SK-N-SH (cell line): ENCODE measurements around the gene MKRN2OS. TPM values are rescaled to one million over a fixed set of nuclear protein-coding genes. Genes with fewer than 3 reads are reported as not detected.

Experiments
- CTCF ChIA-PET: fragments of 300-600, 350-600 bp; formaldehyde crosslinking; extraction: SDS; loops from one replicate; lab custom pipeline; 2021; lab: Yijun Ruan, JAX
- POLR2A ChIA-PET: fragments of 350-600 bp; sonication (Branson Sonifier 250); formaldehyde crosslinking; extraction: SDS; loops from one replicate; lab custom pipeline; 2020; ENCODE audit warnings: antibody characterized with exemption, inconsistent platforms; lab: Yijun Ruan, JAX
- DNase-seq: peaks from one replicate; pipeline ENCODE4 v3.0.0; 2012
- H2AFZ ChIP-seq: fragments of 200-600 bp; sonication (generic); 2 replicates; pipeline ENCODE4 v1.8.1; 2016; ENCODE audit warnings: antibody characterized with exemption, mild to moderate bottlenecking, low read depth
- H3F3A ChIP-seq: fragments of 200-600 bp; sonication (generic); replicated peaks from 2 replicates; pipeline ENCODE3; 2016; ENCODE audit warnings: antibody characterized with exemption, mild to moderate bottlenecking; ENCODE audit not compliant: insufficient read depth
- H3K27ac ChIP-seq, 2 experiments: fragments of 200-500 bp in 1 of 2; fragments of 200-600 bp in 1 of 2; sonication (Bioruptor generic) in 1 of 2; sonication (generic), shearing (Covaris generic) in 1 of 2; 2 replicates each; pipeline versions ENCODE4 v1.5.1 to v1.6.1; 2014 to 2016; ENCODE audit warnings: low read depth in 2 of 2, inconsistent platforms in 1 of 2, low read length in 1 of 2, mild to moderate bottlenecking in 1 of 2, mixed read lengths in 1 of 2
- H3K27me3 ChIP-seq: fragments of 200-600 bp; sonication (generic), shearing (Covaris generic); 2 replicates; pipeline ENCODE4 v1.6.1; 2016; ENCODE audit warnings: mixed run types; ENCODE audit not compliant: insufficient read depth
- H3K36me3 ChIP-seq, 2 experiments: fragments of 200-500 bp in 1 of 2; fragments of 200-600 bp in 1 of 2; sonication (Bioruptor generic) in 1 of 2; sonication (generic) in 1 of 2; replicated peaks in 1 of 2; 2 replicates each; pipeline versions ENCODE3 to v1.5.1; 2014 to 2016; ENCODE audit warnings: low read length in 1 of 2, mild to moderate bottlenecking in 1 of 2; ENCODE audit not compliant: insufficient read depth in 2 of 2, control insufficient read depth in 1 of 2
- H3K4me1 ChIP-seq, 2 experiments: fragments of 200-500 bp in 1 of 2; fragments of 200-600 bp in 1 of 2; sonication (Bioruptor generic) in 1 of 2; sonication (generic), shearing (Covaris generic) in 1 of 2; 2 replicates each; pipeline versions ENCODE4 v1.5.1 to v1.6.1; 2014 to 2016; ENCODE audit warnings: low read depth in 1 of 2, low read length in 1 of 2, mixed run types in 1 of 2; ENCODE audit not compliant: insufficient read depth in 2 of 2, control insufficient read depth in 1 of 2
- H3K4me2 ChIP-seq: fragments of 200-600 bp; sonication (generic), shearing (Covaris generic); 2 replicates; pipeline ENCODE4 v1.6.1; 2017; ENCODE audit warnings: mixed run types
- H3K4me3 ChIP-seq, 2 experiments: fragments of 200-500 bp in 1 of 2; fragments of 200-600 bp in 1 of 2; sonication (Bioruptor generic) in 1 of 2; sonication (generic), shearing (Covaris generic) in 1 of 2; 2 replicates each; pipeline versions ENCODE4 v1.5.1 to v1.8.1; 2014 to 2016; ENCODE audit warnings: low read depth in 2 of 2, inconsistent platforms in 1 of 2, low read length in 1 of 2, mild to moderate bottlenecking in 1 of 2, mixed read lengths in 1 of 2, moderate library complexity in 1 of 2
- H3K79me2 ChIP-seq: fragments of 200-600 bp; sonication (generic); 2 replicates; pipeline ENCODE4 v1.8.1; 2017; ENCODE audit warnings: mild to moderate bottlenecking; ENCODE audit not compliant: insufficient read depth
- H3K9ac ChIP-seq: fragments of 200-600 bp; sonication (generic); 2 replicates; pipeline ENCODE4 v1.6.1; 2017; ENCODE audit warnings: mixed run types
- H3K9me2 ChIP-seq: fragments of 200-600 bp; sonication (generic); 2 replicates; pipeline ENCODE4 v1.6.1; 2017; ENCODE audit warnings: mixed run types
- H3K9me3 ChIP-seq: fragments of 200-600 bp; sonication (generic); 2 replicates; pipeline ENCODE4 v1.6.1; 2017; ENCODE audit warnings: mixed run types, mild to moderate bottlenecking, moderate library complexity
- H4K20me1 ChIP-seq: fragments of 200-600 bp; sonication (generic); 2 replicates; pipeline ENCODE4 v1.6.1; 2017; ENCODE audit warnings: mild to moderate bottlenecking, mixed run types; ENCODE audit not compliant: insufficient read depth
- CHD2 ChIP-seq: fragments of 150-350 bp; IDR thresholded peaks from 2 replicates; pipeline ENCODE4 v1.6.1; 2018; ENCODE audit warnings: low read length; ENCODE audit not compliant: partially characterized antibody
- ELF1 ChIP-seq: IDR thresholded peaks from 2 replicates; pipeline ENCODE4 v1.4.0; 2012
- FOSL2 ChIP-seq: IDR thresholded peaks from 2 replicates; pipeline ENCODE4 v1.4.0; 2012; ENCODE audit warnings: low read depth, mild to moderate bottlenecking, moderate library complexity, borderline replicate concordance
- FOXM1 ChIP-seq: IDR thresholded peaks from 2 replicates; pipeline ENCODE4 v1.4.0; 2012; ENCODE audit warnings: low read depth, mild to moderate bottlenecking
- GABPA ChIP-seq: IDR thresholded peaks from 2 replicates; pipeline ENCODE4 v1.4.0; 2012; ENCODE audit warnings: low read depth, mild to moderate bottlenecking
- GATA2 ChIP-seq: sonication (generic); formaldehyde crosslinking; IDR thresholded peaks from 2 replicates; pipeline ENCODE4 v1.5.0; 2020; ENCODE audit warnings: mild to moderate bottlenecking, missing genetic modification reagents
- MAX ChIP-seq: IDR thresholded peaks from 2 replicates; pipeline ENCODE4 v1.4.0; 2012; ENCODE audit warnings: low read depth
- MEF2A ChIP-seq: IDR thresholded peaks from 2 replicates; pipeline ENCODE4 v1.4.0; 2012; ENCODE audit warnings: low read depth, borderline replicate concordance
- MXI1 ChIP-seq: IDR thresholded peaks from 2 replicates; pipeline ENCODE4 v1.6.1; 2012; ENCODE audit warnings: mild to moderate bottlenecking, low read depth, low read length, improper control_type of control experiment
- NRF1 ChIP-seq: IDR thresholded peaks from 2 replicates; pipeline ENCODE4 v1.6.1; 2012; ENCODE audit warnings: low read depth, mild to moderate bottlenecking, low read length
- RCOR1 ChIP-seq: fragments of 150-350 bp; IDR thresholded peaks from 2 replicates; pipeline ENCODE4 v1.6.1; 2017; ENCODE audit warnings: antibody characterized with exemption, low read length
- REST ChIP-seq: IDR thresholded peaks from 2 replicates; pipeline ENCODE4 v1.6.1; 2012; ENCODE audit warnings: mild to moderate bottlenecking, low read depth, low read length, moderate library complexity
- TAF1 ChIP-seq: IDR thresholded peaks from 2 replicates; pipeline ENCODE4 v1.6.1; 2012; ENCODE audit warnings: low read depth, mild to moderate bottlenecking, low read length, moderate library complexity, borderline replicate concordance
- USF2 ChIP-seq: fragments of 150-350 bp; IDR thresholded peaks from 2 replicates; pipeline ENCODE4 v1.6.1; 2017; ENCODE audit warnings: antibody characterized with exemption, low read length, low read depth, borderline replicate concordance
- ZBTB33 ChIP-seq: IDR thresholded peaks from 2 replicates; pipeline ENCODE4 v1.4.0; 2012; ENCODE audit warnings: low read depth, borderline replicate concordance
- WGBS: methylation state at CpG from one replicate; pipeline ENCODE4 v1.1.6; 2017; ENCODE audit warnings: low lambda C conversion rate; 5-methylcytosine and 5-hydroxymethylcytosine counted together
- polyA plus RNA-seq, 3 experiments: library from polyadenylated mRNA; depleted of rRNA; stranded (reverse); fragments of >200 nt; gene quantifications; 2 replicates each; pipeline ENCODE4 v1.2.3, GENCODE V29; 2012
- TF ChIP-seq, protein P1 (sequence below): IDR thresholded peaks from 2 replicates; pipeline ENCODE4; 2012

Gene MKRN2OS
- polyA plus RNA-seq, 1 of the 3 experiments (the other 2 are of a cell fraction) = not detected

DNA sequence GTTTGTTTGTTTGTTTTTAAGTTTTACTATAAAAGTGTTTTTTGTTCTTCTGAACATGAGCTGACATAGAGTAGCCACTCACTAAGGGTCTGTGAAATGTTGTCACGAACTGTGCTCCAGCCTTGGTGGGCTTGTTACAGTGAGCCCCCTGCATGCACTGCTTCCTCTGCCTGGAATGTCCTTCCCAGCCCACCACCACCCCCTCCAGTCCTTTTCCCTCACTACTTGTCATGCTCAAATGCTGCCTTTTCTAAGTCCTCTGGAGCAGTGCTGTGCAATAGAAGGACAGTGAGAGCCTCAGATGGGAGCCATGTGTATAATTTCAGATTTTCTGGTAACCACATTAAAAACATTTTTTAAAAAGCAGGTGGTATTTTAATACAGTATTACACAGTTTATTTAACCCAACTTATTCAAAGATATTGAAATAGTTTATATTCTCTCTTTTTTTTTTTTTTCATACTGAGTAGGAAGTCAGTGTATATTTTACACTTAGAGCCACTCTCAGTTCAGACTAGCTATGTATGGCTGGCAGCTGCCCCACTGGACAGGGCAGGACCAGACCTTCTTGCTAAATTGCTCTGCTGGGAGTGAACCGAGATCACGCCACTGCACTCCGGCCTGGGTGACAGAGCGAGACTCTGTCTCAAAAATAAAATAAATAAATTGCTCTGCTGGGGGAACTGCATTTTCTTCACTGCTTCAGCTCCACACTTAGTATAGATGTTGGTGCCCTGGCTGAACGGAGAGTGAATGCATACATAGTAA is 26.9 kb downstream of the MKRN2OS start:
- no peak overlapping the region for H2AFZ ChIP-seq
- no peak for TF ChIP-seq MAX
- no peak for TF ChIP-seq FOXM1
- no peak for TF ChIP-seq ZBTB33
- TF ChIP-seq, protein P1, sequence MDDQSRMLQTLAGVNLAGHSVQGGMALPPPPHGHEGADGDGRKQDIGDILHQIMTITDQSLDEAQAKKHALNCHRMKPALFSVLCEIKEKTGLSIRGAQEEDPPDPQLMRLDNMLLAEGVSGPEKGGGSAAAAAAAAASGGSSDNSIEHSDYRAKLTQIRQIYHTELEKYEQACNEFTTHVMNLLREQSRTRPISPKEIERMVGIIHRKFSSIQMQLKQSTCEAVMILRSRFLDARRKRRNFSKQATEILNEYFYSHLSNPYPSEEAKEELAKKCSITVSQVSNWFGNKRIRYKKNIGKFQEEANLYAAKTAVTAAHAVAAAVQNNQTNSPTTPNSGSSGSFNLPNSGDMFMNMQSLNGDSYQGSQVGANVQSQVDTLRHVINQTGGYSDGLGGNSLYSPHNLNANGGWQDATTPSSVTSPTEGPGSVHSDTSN = no peak
- no peak for TF ChIP-seq NRF1
- TF ChIP-seq FOSL2 = no peak
- TF ChIP-seq CHD2 = no peak
- no peak for TF ChIP-seq RCOR1
- TF ChIP-seq ELF1 = no peak
- no peak for TF ChIP-seq TAF1
- TF ChIP-seq USF2 = no peak
- TF ChIP-seq GATA2 (CRISPR knock-in tag) = no peak
- no peak for TF ChIP-seq GABPA
- TF ChIP-seq MXI1 = no peak
- TF ChIP-seq REST = no peak
- TF ChIP-seq MEF2A = no peak
- no peak overlapping the region for H3K4me3 ChIP-seq
- H3K9me3 ChIP-seq = no peaks in the 10 kb centered on the region
- no peaks in the 10 kb centered on the region for H3K79me2 ChIP-seq
- CTCF ChIA-PET = no interaction called here
- H3K4me2 ChIP-seq = no peak overlapping the region
- no peak for DNase-seq
- H3K36me3 ChIP-seq = peaks cover 9 to 14% of the 10 kb centered on the region in 2 experiments
- WGBS = 95% methylated on average over 6 of the region's 6 CpGs
- no peaks in the 10 kb centered on the region for H3K27me3 ChIP-seq
- no peaks in the 10 kb centered on the region for H4K20me1 ChIP-seq
- no peak overlapping the region for H3K27ac ChIP-seq
- POLR2A ChIA-PET = interaction anchor here (0.6 kb wide), 1 partner anchor 23 kb away, joined by 3 read pairs; no protein-coding TSS in a partner anchor
- H3K4me1 ChIP-seq = peaks cover 0 to 16% of the 10 kb centered on the region in 2 experiments; a peak in 1 of 4 replicates
- H3F3A ChIP-seq = no peaks in the 10 kb centered on the region
- H3K9me2 ChIP-seq = no peaks in the 10 kb centered on the region
- no peak overlapping the region for H3K9ac ChIP-seq
